AG09319 (cell line): Measurements from ENCODE around the gene CRB3.

ENCODE experiments used
- DNase-seq: peaks from one replicate; pipeline ENCODE4 v3.0.0-alpha.2; 2010; ENCODE audit warnings: low read depth; ENCODE audit errors: extremely low read depth
- TF ChIP-seq, protein P1 (sequence below): IDR thresholded peaks from 2 replicates; pipeline ENCODE4 v1.5.1; 2011; ENCODE audit warnings: low read depth, mild to moderate bottlenecking, inconsistent platforms, low read length, moderate library complexity

The CRB3 gene

DNA sequence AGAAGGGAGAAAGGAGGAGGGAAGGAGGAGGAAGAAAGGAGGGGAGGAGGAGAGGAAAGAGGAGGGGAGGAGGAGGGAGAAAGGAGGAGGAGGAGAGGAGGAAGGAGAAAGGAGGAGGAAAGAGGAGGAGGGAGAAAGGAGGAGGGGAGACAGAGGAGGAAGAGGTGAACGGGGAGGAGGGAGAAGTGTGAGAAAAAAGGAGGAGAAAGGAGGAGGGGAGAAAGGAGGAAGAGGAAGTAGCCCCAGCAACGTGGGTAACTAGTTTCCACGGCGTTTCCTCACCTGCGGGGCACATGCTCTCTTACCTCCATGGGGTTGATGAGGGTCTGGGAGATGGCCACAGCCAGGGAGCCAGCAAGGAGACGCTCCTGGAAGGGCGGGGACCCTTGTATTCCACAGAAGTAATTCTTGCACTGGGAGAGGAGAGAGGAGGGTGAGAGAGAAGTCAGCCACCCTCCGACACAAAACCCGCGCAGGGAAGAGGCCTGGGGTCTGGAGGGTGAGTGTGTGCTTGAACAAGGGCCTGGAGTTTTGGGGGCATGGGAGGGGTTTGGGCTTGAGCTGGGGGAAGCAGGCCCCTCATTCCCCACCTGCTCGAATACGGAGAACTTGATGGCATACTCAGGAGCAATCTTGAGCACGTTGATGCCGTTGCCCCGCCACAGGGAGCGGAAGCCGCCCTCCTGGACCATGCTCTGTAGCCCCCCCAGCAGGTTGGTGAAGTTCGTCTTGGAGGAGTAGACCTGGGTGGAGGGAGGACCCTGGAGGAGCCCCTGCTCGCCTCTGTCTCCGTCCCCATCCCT, 34.5 kb upstream of the CRB3 start:
- TF ChIP-seq, protein P1, sequence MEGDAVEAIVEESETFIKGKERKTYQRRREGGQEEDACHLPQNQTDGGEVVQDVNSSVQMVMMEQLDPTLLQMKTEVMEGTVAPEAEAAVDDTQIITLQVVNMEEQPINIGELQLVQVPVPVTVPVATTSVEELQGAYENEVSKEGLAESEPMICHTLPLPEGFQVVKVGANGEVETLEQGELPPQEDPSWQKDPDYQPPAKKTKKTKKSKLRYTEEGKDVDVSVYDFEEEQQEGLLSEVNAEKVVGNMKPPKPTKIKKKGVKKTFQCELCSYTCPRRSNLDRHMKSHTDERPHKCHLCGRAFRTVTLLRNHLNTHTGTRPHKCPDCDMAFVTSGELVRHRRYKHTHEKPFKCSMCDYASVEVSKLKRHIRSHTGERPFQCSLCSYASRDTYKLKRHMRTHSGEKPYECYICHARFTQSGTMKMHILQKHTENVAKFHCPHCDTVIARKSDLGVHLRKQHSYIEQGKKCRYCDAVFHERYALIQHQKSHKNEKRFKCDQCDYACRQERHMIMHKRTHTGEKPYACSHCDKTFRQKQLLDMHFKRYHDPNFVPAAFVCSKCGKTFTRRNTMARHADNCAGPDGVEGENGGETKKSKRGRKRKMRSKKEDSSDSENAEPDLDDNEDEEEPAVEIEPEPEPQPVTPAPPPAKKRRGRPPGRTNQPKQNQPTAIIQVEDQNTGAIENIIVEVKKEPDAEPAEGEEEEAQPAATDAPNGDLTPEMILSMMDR, result no peak
- no peak for DNase-seq

DNA sequence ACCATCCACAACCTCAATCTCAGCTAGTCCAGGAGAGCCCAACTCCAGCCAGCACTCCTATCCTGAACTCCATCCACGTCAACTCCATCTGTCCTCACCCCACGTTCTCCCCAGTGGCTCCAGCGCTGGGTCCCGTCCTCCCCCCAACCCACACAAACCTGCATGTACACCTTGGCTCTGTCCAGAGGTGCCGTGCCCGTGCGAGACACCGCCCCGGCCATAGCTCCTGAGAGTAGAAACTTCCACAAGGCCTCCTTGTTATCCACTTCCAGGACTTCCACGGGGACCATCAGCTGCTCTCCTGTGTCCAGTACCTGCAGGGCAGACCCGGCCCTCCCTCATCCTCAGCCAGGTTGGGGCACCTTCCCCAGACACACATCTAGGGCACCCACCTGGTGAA, 32.2 kb upstream of the CRB3 start:
- DNase-seq, result no peak
- TF ChIP-seq, protein P1, result no peak

DNA sequence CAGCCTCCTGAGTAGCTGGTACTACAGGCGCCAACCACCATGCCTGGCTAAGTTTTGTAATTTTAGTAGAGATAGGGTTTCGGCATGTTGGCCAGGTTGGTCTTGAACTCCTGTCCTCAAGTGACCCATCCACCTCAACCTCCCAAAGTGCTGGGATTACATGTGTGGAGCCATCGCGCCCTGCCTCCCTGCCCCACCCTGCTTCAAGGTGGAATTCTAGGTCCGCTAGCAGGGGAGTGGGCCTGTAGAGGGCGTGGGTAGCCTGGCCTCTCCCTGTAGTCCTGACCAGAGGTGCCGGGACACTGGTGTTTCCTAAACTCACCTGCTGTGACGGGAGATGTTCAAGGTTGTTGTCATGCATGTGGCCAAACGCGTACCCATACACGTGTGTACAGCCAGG, 30.9 kb upstream of the CRB3 start:
- TF ChIP-seq, protein P1, result no peak
- no peak for DNase-seq

DNA sequence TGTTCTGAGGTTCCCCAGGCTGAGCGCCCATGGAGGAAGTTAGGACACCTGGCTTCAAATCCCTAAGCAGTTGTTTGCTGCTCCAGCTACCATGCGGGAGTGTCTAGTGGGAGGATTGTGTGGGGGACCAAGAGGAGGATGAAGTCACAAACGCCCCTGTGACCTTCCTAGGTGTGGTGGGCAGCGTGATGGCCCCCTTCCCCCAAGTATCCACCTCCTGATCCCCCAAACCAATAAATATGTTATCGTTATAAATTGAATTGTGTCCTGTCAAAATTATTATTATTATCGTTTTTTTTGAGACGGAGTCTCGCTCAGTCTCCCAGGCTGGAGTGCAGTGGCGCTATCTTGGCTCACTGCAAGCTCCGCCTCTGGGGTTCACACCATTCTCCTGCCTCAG, 30.4 kb upstream of the CRB3 start, which contains the start of gene SLC25A41:
Gene SLC25A41, minus strand, starts transcription at position 101 of the 400 bp plus-strand sequence. Its CDS starts 70 bp downstream, at position 31.
- TF ChIP-seq, protein P1, result no peak

DNA sequence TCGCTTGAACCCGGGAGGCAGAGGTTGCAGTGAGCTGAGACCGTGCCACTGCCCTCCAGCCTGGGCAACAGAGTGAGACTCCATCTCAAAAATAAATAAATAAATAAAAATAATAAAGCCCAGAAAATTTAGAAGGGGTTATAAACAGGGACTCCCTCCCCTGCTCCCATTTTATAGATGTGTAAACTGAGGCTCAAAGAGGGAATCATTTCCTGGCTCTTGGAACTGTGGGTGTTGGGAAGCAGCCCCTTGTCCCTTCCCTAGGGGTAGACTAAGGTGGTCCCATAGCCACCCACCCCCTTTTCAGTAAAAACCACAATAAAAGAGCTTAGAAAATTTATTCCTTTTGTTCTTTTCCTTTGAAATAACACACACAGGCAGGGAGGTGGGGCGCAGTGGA, 24.3 kb upstream of the CRB3 start:
- TF ChIP-seq, protein P1, result no peak
- no peak for DNase-seq

More for the DNA sequence above, 30.4 kb upstream of the CRB3 start, which contains the start of gene SLC25A41:
- no peak for DNase-seq

DNA sequence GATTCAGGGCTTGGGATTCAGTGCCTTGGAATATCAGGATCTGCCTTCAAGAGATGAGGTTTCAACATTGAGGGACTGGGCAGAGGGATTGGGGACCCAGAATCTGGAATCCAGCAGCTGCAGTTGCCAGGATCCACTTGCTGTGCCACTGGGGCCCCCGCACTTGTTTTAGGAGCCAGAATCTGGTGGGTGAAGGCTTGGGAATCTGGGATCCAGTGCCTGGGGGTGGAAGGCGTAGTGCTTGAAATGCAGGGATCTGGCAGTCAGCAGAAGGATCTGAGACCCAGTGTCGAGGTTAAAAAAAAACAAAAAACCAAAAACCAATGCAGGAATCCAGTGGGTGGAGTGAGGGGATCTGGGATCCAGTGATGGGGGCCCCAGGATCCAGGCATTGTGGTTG, 23.2 kb upstream of the CRB3 start:
- no peak for DNase-seq
- TF ChIP-seq, protein P1, result no peak

DNA sequence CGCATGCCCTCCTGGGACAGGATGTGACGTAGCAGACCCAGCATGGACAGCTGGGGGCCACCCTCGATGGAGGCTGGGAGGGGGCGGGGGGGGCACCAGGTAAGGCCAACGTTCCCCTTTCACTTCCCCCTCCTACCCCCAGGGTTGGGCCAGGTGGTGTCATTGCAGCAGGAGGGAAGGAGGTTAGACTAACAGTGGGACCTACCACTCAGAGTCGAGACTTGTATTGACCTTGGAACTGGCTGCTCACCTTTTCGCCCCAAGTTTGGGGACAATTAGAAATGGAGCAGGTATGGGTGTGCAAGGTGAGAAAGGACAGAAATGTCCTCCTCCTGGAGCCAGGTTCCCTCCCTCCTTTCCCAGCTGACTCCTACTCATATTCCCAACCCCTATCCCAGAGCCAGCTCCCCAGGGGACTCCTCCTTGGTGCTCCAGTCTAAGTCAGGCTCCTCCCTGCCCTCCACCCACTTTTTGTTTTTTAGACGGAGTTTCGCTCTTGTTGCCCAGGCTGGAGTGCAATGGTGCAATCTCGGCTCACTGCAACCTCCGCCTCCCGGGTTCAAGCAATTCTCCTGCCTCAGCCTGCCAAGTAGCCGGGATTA, 21.9 kb upstream of the CRB3 start:
- DNase-seq, result no peak
- TF ChIP-seq, protein P1, result no peak
